Mesenchymal stem cell (in vitro differentiated cells and primary cell): ENCODE results near the gene CERS1.

Source experiments
- DNase-seq: peaks from one replicate; pipeline ENCODE4 v3.0.0-alpha.2; 2013
- H2AFZ ChIP-seq: one replicate; pipeline ENCODE4 v1.6.1; 2013; ENCODE audit warnings: low read depth, mild to moderate bottlenecking, control low read depth, inconsistent platforms, low read length, moderate library complexity
- H2AK5ac ChIP-seq: 2 replicates; pipeline ENCODE4 v1.6.1; 2013; ENCODE audit warnings: low read length, moderate library complexity, mild to moderate bottlenecking, inconsistent platforms; ENCODE audit not compliant: severe bottlenecking
- H2BK120ac ChIP-seq: one replicate; pipeline ENCODE4 v1.6.1; 2013; ENCODE audit warnings: low read depth, mild to moderate bottlenecking, inconsistent platforms, low read length, moderate library complexity
- H2BK12ac ChIP-seq, 2 experiments: one replicate each; pipeline ENCODE4 v1.6.1; 2013; ENCODE audit warnings: inconsistent platforms in 2 of 2, low read length in 2 of 2, mild to moderate bottlenecking in 2 of 2, moderate library complexity in 2 of 2, control low read depth in 1 of 2
- H2BK15ac ChIP-seq: one replicate; pipeline ENCODE4 v1.6.1; 2013; ENCODE audit warnings: mild to moderate bottlenecking, low read depth, inconsistent platforms; ENCODE audit not compliant: poor library complexity, severe bottlenecking
- H2BK5ac ChIP-seq: 2 replicates; pipeline ENCODE4 v1.6.1; 2013; ENCODE audit warnings: low read depth, mild to moderate bottlenecking, low read length, control low read depth, inconsistent platforms; ENCODE audit not compliant: poor library complexity, severe bottlenecking
- H3K14ac ChIP-seq, 2 experiments: one replicate each; pipeline ENCODE4 v1.6.1; 2013; ENCODE audit warnings: inconsistent platforms in 2 of 2, low read length in 2 of 2, control low read depth in 1 of 2, mild to moderate bottlenecking in 1 of 2, moderate library complexity in 1 of 2
- H3K18ac ChIP-seq, 2 experiments: one replicate each; pipeline ENCODE4 v1.6.1; 2013; ENCODE audit warnings: inconsistent platforms in 2 of 2, low read length in 2 of 2, control low read depth in 1 of 2, low read depth in 1 of 2, mild to moderate bottlenecking in 1 of 2
- H3K23ac ChIP-seq, 2 experiments: one replicate each; pipeline ENCODE4 v1.6.1; 2013; ENCODE audit warnings: inconsistent platforms in 2 of 2, low read length in 2 of 2, mild to moderate bottlenecking in 2 of 2, moderate library complexity in 2 of 2, control low read depth in 1 of 2
- H3K27ac ChIP-seq: 2 replicates; pipeline ENCODE4 v1.5.1; 2013; ENCODE audit warnings: mild to moderate bottlenecking, moderate library complexity, low read length, control low read depth, inconsistent platforms; ENCODE audit not compliant: poor library complexity, severe bottlenecking
- H3K27me3 ChIP-seq, 2 experiments: 2 replicates each; pipeline versions ENCODE4 v1.6.1 to v1.7.0; 2013; ENCODE audit warnings: low read length in 2 of 2, mild to moderate bottlenecking in 2 of 2, moderate library complexity in 2 of 2, control low read depth in 1 of 2, inconsistent platforms in 1 of 2; ENCODE audit not compliant: control insufficient read depth in 1 of 2, insufficient read depth in 1 of 2
- H3K36me3 ChIP-seq, 2 experiments: 2 replicates each; pipeline versions ENCODE4 v1.6.1 to v1.7.0; 2013; ENCODE audit warnings: low read length in 2 of 2, control low read depth in 1 of 2, inconsistent platforms in 1 of 2, low read depth in 1 of 2, mild to moderate bottlenecking in 1 of 2; ENCODE audit not compliant: insufficient read depth in 2 of 2, control insufficient read depth in 1 of 2
- H3K4ac ChIP-seq, 2 experiments: one replicate each; pipeline ENCODE4 v1.6.1; 2013; ENCODE audit warnings: inconsistent platforms in 2 of 2, low read length in 2 of 2, mild to moderate bottlenecking in 2 of 2, moderate library complexity in 2 of 2, control low read depth in 1 of 2, low read depth in 1 of 2
- H3K4me1 ChIP-seq: 2 replicates; pipeline ENCODE4 v1.6.1; 2013; ENCODE audit warnings: low read depth, low read length, control low read depth; ENCODE audit not compliant: control insufficient read depth, insufficient read depth
- H3K4me2 ChIP-seq: 2 replicates; pipeline ENCODE4 v1.6.1; 2013; ENCODE audit warnings: low read length, mild to moderate bottlenecking, inconsistent platforms; ENCODE audit not compliant: poor library complexity, severe bottlenecking
- H3K4me3 ChIP-seq, 2 experiments: 2 replicates each; pipeline versions ENCODE4 v1.5.1 to v1.7.0; 2013; ENCODE audit warnings: low read length in 2 of 2, mild to moderate bottlenecking in 2 of 2, control low read depth in 1 of 2, low read depth in 1 of 2; ENCODE audit not compliant: insufficient read depth in 1 of 2
- H3K79me1 ChIP-seq: replicated peaks from 2 replicates; pipeline ENCODE4 v1.6.1; 2013; ENCODE audit warnings: mild to moderate bottlenecking, control low read depth, low read length, inconsistent platforms; ENCODE audit not compliant: poor library complexity, severe bottlenecking
- H3K9ac ChIP-seq: 2 replicates; pipeline ENCODE4 v1.7.0; 2013; ENCODE audit warnings: mild to moderate bottlenecking, low read length, moderate library complexity
- H3K9me3 ChIP-seq: 2 replicates; pipeline ENCODE4 v1.7.0; 2013; ENCODE audit warnings: mild to moderate bottlenecking, low read length; ENCODE audit not compliant: control insufficient read depth
- H4K8ac ChIP-seq: one replicate; pipeline ENCODE4 v1.6.1; 2013; ENCODE audit warnings: inconsistent platforms, mild to moderate bottlenecking, low read length, moderate library complexity
- H4K91ac ChIP-seq: one replicate; pipeline ENCODE4 v1.6.1; 2013; ENCODE audit warnings: mild to moderate bottlenecking, low read length, inconsistent platforms
- WGBS: methylation state at CpG from one replicate; pipeline ENCODE4 v1.1.7; 2013; ENCODE audit warnings: mixed read lengths; 5-methylcytosine and 5-hydroxymethylcytosine counted together

Gene CERS1

GRCh38 chr19:18831524-18832305 is 64.2 kb downstream of the CERS1 start, which contains the start of gene UPF1:
TSS of gene UPF1 (plus strand) at chr19:18831959. CDS start at chr19:18832210, 251 bp downstream.
- peak within 1 kb of the TSS; percentile 93 for H4K91ac ChIP-seq
- H3K9me3 ChIP-seq: peaks cover 6% of the 10 kb centered on the region
- peak within 1 kb of the TSS; percentile 11 for H3K27ac ChIP-seq
- peak within 1 kb of the TSS; percentile 82 for H2BK15ac ChIP-seq
- H2AK5ac ChIP-seq: no peak within 1 kb of the TSS
- peak within 1 kb of the TSS; percentile 73 for H2BK120ac ChIP-seq
- no peak within 1 kb of the TSS for H2BK5ac ChIP-seq
- peaks cover 4 to 8% of the 10 kb centered on the region in 2 experiments for H3K36me3 ChIP-seq
- peak; percentile 90 for DNase-seq
- peak within 1 kb of the TSS; percentile 99 for H2AFZ ChIP-seq
- peaks cover 9% of the 10 kb centered on the region for H3K4me1 ChIP-seq
- H3K9ac ChIP-seq: peak within 1 kb of the TSS; percentile 95
- H3K4ac ChIP-seq: peak within 1 kb of the TSS; percentile 93 to 98
- peak within 1 kb of the TSS in 1 of 2 experiments; percentile 93 for H3K14ac ChIP-seq
- H3K23ac ChIP-seq: peak within 1 kb of the TSS; percentile 53 to 74
- peak within 1 kb of the TSS; percentile 77 to 95 for H3K18ac ChIP-seq
- H4K8ac ChIP-seq: peak within 1 kb of the TSS; percentile 98
- H3K4me2 ChIP-seq: peak within 1 kb of the TSS; percentile 100
- H2BK12ac ChIP-seq: peak within 1 kb of the TSS; percentile 53 to 86
- WGBS: 1% methylated on average over 62 of the region's 96 CpGs
- H3K79me1 ChIP-seq: no peaks in the 10 kb centered on the region
- H3K27me3 ChIP-seq: no peaks in the 10 kb centered on the region
- H3K4me3 ChIP-seq: peak within 1 kb of the TSS; percentile 92 to 94

- no peak overlapping the region for H3K4me2 ChIP-seq
- no peak for DNase-seq
- no peak overlapping the region for H2BK15ac ChIP-seq
- no peak overlapping the region for H3K18ac ChIP-seq
- WGBS: 100% methylated on average over 1 of the region's 2 CpGs
- H3K4ac ChIP-seq: no peak overlapping the region
- H2AFZ ChIP-seq: no peak overlapping the region
- H2BK5ac ChIP-seq: no peak overlapping the region
- no peak overlapping the region for H4K91ac ChIP-seq
- no peak overlapping the region for H3K23ac ChIP-seq
- peaks cover 4% of the 10 kb centered on the region in 2 experiments for H3K36me3 ChIP-seq
- no peaks in the 10 kb centered on the region for H3K79me1 ChIP-seq
- no peak overlapping the region for H3K27ac ChIP-seq
- H3K4me3 ChIP-seq: no peak overlapping the region
- H2BK12ac ChIP-seq: no peak overlapping the region
- H3K4me1 ChIP-seq: peaks cover 9% of the 10 kb centered on the region
- H3K9me3 ChIP-seq: peaks cover 6% of the 10 kb centered on the region
- H3K9ac ChIP-seq: no peak overlapping the region
- H3K14ac ChIP-seq: no peak overlapping the region
- no peaks in the 10 kb centered on the region for H3K27me3 ChIP-seq
- no peak overlapping the region for H4K8ac ChIP-seq
- H2BK120ac ChIP-seq: no peak overlapping the region
- no peak overlapping the region for H2AK5ac ChIP-seq
These were observed 65.5 kb downstream of the CERS1 start for GRCh38 chr19:18830488-18830887.

- Histone ChIP-seq H3K18ac (no peak overlapping the region), H3K14ac (no peak overlapping the region), H3K27me3 (no peaks in the 10 kb centered on the region), H3K23ac (no peak overlapping the region), H4K91ac (no peak overlapping the region), H3K9ac (no peak overlapping the region), H3K4ac (no peak overlapping the region), H2BK5ac (no peak overlapping the region), H3K4me2 (no peak overlapping the region), H2BK12ac (no peak overlapping the region), H3K36me3 (no peaks in the 10 kb centered on the region), H3K9me3 (peaks cover 6% of the 10 kb centered on the region), H4K8ac (no peak overlapping the region), H3K79me1 (no peaks in the 10 kb centered on the region), H2BK120ac (no peak overlapping the region), H2AFZ (no peak overlapping the region), H2BK15ac (no peak overlapping the region), H3K27ac (no peak overlapping the region), H2AK5ac (no peak overlapping the region), H3K4me3 (no peak overlapping the region), H3K4me1 (peaks cover 7% of the 10 kb centered on the region)
- WGBS: 89% methylated on average over 5 of the region's 6 CpGs
- DNase-seq: no peak
These were observed 67.2 kb downstream of the CERS1 start for GRCh38 chr19:18828786-18829185.
